Panc1 (cell line): ENCODE results near the gene CBX4. TPM values are rescaled to one million over a fixed set of nuclear protein-coding genes. Genes with fewer than 3 reads are reported as not detected.
A peak's percentile ranks its signal among the peaks of the same experiment; 100 is the strongest.

Experiments
- ATAC-seq: fragments of 200-7000 bp; cut with Tn5 transposase; 2 replicates; pipeline ENCODE4 v1.9.1; 2020; ENCODE audit warnings: mild to moderate bottlenecking, moderate library complexity
- BruUV-seq: library from RNA; stranded (reverse); fragments of 400-500 nt; replicated peaks from 2 replicates; lab custom pipeline; 2021; lab: Mats Ljungman, UMichigan
- CTCF ChIA-PET: fragments of 300-600 bp; sonication (Branson Sonifier 250); formaldehyde crosslinking; loops from one replicate; lab custom pipeline; 2022; ENCODE audit warnings: antibody characterized with exemption; lab: Charles Lee
- POLR2A ChIA-PET: fragments of 300-600 bp; sonication (Branson Sonifier 250); formaldehyde crosslinking; loops from one replicate; lab custom pipeline; 2022; ENCODE audit warnings: antibody characterized with exemption; lab: Charles Lee
- DNase-seq: peaks from one replicate; pipeline ENCODE4 v3.0.0-alpha.2; 2010; ENCODE audit warnings: low read depth, low spot score
- H3K27ac ChIP-seq: 2 replicates; pipeline ENCODE4 v1.5.1; 2011; ENCODE audit warnings: mild to moderate bottlenecking, low read length, inconsistent platforms
- H3K27me3 ChIP-seq: fragments of 200-500 bp; sonication (Bioruptor generic); 2 replicates; pipeline ENCODE4 v1.6.0; 2014; ENCODE audit warnings: low read length, inconsistent platforms; ENCODE audit not compliant: control insufficient read depth, insufficient read depth
- H3K36me3 ChIP-seq: fragments of 200-500 bp; sonication (Bioruptor generic); 2 replicates; pipeline ENCODE4 v1.5.1; 2014; ENCODE audit warnings: inconsistent platforms, mild to moderate bottlenecking, low read length, moderate library complexity; ENCODE audit not compliant: control insufficient read depth, insufficient read depth
- H3K4me1 ChIP-seq: 2 replicates; pipeline ENCODE4 v1.5.1; 2011; ENCODE audit warnings: inconsistent platforms, mild to moderate bottlenecking, low read length, moderate library complexity; ENCODE audit not compliant: control insufficient read depth, insufficient read depth
- H3K4me3 ChIP-seq, 2 experiments: 2 replicates each; pipeline ENCODE4 v1.5.1; 2011 to 2012; ENCODE audit warnings: low read depth in 2 of 2, low read length in 2 of 2, mild to moderate bottlenecking in 2 of 2, inconsistent platforms in 1 of 2, moderate library complexity in 1 of 2
- H3K9me3 ChIP-seq: fragments of 200-500 bp; sonication (Bioruptor generic); 2 replicates; pipeline ENCODE4 v1.5.1; 2014; ENCODE audit warnings: low read depth, mild to moderate bottlenecking, inconsistent platforms, low read length, moderate library complexity; ENCODE audit not compliant: control insufficient read depth, insufficient read depth
- POLR2AphosphoS5 ChIP-seq: IDR thresholded peaks from 2 replicates; pipeline ENCODE4 v1.6.1; 2012; ENCODE audit warnings: mild to moderate bottlenecking, low read depth, low read length, moderate library complexity
- SIN3A ChIP-seq: IDR thresholded peaks from 2 replicates; pipeline ENCODE4 v1.6.1; 2012; ENCODE audit warnings: low read depth, mild to moderate bottlenecking, low read length, moderate library complexity, borderline replicate concordance; ENCODE audit not compliant: insufficient read depth
- TCF7L2 ChIP-seq: IDR thresholded peaks from 2 replicates; pipeline ENCODE4 v1.6.1; 2011; ENCODE audit warnings: mild to moderate bottlenecking, low read depth, low read length, inconsistent platforms
- in situ Hi-C: cut with HindIII; loops from 2 replicates; pipeline ENCODE4 v1.10.0; 2016; ENCODE audit warnings: low sequenced_read_pairs, low pct_unique_long_range_greater_than_20kb
- intact Hi-C: fragments of 100-400 bp; cut with micrococcal nuclease; formaldehyde crosslinking; loops from one replicate; pipeline ENCODE4 v1.10.0; 2022; ENCODE audit not compliant: unreplicated experiment
- total RNA-seq: library from RNA; stranded (reverse); gene quantifications from one replicate; pipeline ENCODE4 v1.2.1, GENCODE V29; 2021; ENCODE audit not compliant: unreplicated experiment
- TF ChIP-seq, protein P1 (sequence below): fragments of 450-650 bp; IDR thresholded peaks from 2 replicates; pipeline ENCODE4 v1.5.1; 2017; ENCODE audit warnings: mild to moderate bottlenecking
- TF ChIP-seq, protein P2 (sequence below), 2 experiments: IDR thresholded peaks; 2 replicates each; pipeline ENCODE4 v1.6.1; 2011 to 2012; ENCODE audit warnings: low read depth in 2 of 2, control low read depth in 1 of 2, low read length in 1 of 2, mild to moderate bottlenecking in 1 of 2, moderate library complexity in 1 of 2; ENCODE audit not compliant: insufficient read depth in 1 of 2

The CBX4 gene
- total RNA-seq, 1 experiment from 2014 or later: 48.6 TPM

DNA sequence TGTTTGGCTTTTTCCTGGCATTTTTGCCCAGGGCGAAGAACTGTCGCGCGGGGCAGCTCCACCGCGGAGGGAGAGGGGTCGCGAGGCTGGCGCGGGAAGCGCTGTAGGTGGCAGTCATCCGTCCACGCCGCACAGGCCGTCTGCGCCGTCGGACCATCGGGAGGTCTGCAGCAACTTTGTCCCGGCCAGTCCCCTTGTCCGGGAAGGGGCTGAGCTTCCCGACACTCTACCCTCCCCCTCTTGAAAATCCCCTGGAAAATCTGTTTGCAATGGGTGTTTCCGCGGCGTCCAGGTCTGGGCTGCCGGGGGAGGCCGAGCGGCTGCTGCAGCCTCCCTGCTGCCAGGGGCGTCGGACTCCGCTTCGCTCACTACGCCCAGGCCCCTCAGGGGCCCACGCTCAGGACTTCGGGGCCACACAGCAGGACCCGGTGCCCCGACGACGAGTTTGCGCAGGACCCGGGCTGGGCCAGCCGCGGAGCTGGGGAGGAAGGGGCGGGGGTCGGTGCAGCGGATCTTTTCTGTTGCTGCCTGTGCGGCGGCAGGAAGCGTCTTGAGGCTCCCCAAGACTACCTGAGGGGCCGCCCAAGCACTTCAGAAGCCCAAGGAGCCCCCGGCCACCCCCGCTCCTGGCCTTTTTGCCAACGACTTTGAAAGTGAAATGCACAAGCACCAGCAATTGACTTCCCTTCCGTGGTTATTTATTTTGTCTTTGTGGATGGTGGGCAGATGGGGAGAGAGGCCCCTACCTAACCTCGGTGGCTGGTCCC lies 2.3 kb upstream of the CBX4 start:
- TF ChIP-seq TCF7L2 (no peak), SIN3A (no peak), POLR2AphosphoS5 (peak; percentile 38; the same call in 1 of the 2 replicates)
- TF ChIP-seq, protein P1, sequence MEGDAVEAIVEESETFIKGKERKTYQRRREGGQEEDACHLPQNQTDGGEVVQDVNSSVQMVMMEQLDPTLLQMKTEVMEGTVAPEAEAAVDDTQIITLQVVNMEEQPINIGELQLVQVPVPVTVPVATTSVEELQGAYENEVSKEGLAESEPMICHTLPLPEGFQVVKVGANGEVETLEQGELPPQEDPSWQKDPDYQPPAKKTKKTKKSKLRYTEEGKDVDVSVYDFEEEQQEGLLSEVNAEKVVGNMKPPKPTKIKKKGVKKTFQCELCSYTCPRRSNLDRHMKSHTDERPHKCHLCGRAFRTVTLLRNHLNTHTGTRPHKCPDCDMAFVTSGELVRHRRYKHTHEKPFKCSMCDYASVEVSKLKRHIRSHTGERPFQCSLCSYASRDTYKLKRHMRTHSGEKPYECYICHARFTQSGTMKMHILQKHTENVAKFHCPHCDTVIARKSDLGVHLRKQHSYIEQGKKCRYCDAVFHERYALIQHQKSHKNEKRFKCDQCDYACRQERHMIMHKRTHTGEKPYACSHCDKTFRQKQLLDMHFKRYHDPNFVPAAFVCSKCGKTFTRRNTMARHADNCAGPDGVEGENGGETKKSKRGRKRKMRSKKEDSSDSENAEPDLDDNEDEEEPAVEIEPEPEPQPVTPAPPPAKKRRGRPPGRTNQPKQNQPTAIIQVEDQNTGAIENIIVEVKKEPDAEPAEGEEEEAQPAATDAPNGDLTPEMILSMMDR: no peak
- TF ChIP-seq, protein P2, sequence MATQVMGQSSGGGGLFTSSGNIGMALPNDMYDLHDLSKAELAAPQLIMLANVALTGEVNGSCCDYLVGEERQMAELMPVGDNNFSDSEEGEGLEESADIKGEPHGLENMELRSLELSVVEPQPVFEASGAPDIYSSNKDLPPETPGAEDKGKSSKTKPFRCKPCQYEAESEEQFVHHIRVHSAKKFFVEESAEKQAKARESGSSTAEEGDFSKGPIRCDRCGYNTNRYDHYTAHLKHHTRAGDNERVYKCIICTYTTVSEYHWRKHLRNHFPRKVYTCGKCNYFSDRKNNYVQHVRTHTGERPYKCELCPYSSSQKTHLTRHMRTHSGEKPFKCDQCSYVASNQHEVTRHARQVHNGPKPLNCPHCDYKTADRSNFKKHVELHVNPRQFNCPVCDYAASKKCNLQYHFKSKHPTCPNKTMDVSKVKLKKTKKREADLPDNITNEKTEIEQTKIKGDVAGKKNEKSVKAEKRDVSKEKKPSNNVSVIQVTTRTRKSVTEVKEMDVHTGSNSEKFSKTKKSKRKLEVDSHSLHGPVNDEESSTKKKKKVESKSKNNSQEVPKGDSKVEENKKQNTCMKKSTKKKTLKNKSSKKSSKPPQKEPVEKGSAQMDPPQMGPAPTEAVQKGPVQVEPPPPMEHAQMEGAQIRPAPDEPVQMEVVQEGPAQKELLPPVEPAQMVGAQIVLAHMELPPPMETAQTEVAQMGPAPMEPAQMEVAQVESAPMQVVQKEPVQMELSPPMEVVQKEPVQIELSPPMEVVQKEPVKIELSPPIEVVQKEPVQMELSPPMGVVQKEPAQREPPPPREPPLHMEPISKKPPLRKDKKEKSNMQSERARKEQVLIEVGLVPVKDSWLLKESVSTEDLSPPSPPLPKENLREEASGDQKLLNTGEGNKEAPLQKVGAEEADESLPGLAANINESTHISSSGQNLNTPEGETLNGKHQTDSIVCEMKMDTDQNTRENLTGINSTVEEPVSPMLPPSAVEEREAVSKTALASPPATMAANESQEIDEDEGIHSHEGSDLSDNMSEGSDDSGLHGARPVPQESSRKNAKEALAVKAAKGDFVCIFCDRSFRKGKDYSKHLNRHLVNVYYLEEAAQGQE (IDR thresholded peaks at IDR 0.05; ENCODE audit: insufficient read depth in 1 of 2, low read depth in 2 of 2, low read length in 1 of 2): no peak
- ATAC-seq: no peak

DNA sequence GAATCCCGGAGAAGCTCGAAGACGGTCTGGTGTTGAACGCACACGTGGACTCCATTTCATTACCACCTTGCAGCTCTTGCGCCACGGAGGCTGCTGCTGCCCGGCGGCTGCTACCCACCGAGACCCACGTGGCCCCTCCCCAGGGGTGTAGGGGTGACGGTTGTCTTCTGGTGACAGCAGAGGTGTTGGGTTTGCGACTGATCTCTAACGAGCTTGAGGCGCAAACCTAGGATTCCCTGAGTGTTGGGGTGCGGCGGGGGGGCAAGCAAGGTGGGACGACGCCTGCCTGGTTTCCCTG lies 1.7 kb upstream of the CBX4 start:
- ChIA-PET POLR2A (interaction anchor here (0.6 kb wide), 1 partner anchor 1487 kb away, joined by 6 read pairs; no protein-coding TSS in a partner anchor), CTCF (interaction anchor here (0.6 to 1.9 kb wide), 2 partner anchors 23 to 152 kb away, joined by 4 read pairs; no protein-coding TSS in a partner anchor)
- Histone ChIP-seq H3K27me3 (no peaks in the 10 kb centered on the region), H3K36me3 (peaks cover 7% of the 10 kb centered on the region; the same call in 1 of the 2 replicates), H3K4me3 (peak overlapping the region; percentile 17 to 23), H3K9me3 (no peaks in the 10 kb centered on the region), H3K4me1 (peaks cover 40% of the 10 kb centered on the region), H3K27ac (peak overlapping the region; percentile 59; the same call in 1 of the 2 replicates)
- TF ChIP-seq SIN3A (no peak), TCF7L2 (no peak), POLR2AphosphoS5 (no peak)
- TF ChIP-seq, protein P2 (IDR thresholded peaks at IDR 0.05; ENCODE audit: insufficient read depth in 1 of 2, low read depth in 2 of 2, low read length in 1 of 2): no peak
- TF ChIP-seq, protein P1: no peak
- in situ Hi-C loops (no loop called here), intact Hi-C loops (loop anchor here (10.0 kb wide), 1 partner anchor 74 kb away; no protein-coding TSS in a partner anchor)
- ATAC-seq (no peak), DNase-seq (no peak)
- no TSS peak for BruUV-seq

More for the DNA sequence above, 2.3 kb upstream of the CBX4 start:
- no peak for DNase-seq
- H3K27ac ChIP-seq: peak overlapping the region; percentile 59
- peaks cover 7% of the 10 kb centered on the region; the same call in 1 of the 2 replicates for H3K36me3 ChIP-seq
- peaks cover 34% of the 10 kb centered on the region for H3K4me1 ChIP-seq
- H3K9me3 ChIP-seq: no peaks in the 10 kb centered on the region
- ChIA-PET POLR2A (interaction anchor here (0.6 to 1.0 kb wide), 2 partner anchors 147 to 1488 kb away, joined by 3 to 6 read pairs; no protein-coding TSS in a partner anchor), CTCF (interaction anchor here (0.5 to 1.9 kb wide), 3 partner anchors 8 to 41 kb away, joined by 3 to 4 read pairs (median 3); no protein-coding TSS in a partner anchor)
- in situ Hi-C loops (no loop called here), intact Hi-C loops (loop anchor here (10.0 kb wide), 1 partner anchor 73 kb away; no protein-coding TSS in a partner anchor)
- H3K4me3 ChIP-seq: peak overlapping the region; percentile 17 to 23
- H3K27me3 ChIP-seq: no peaks in the 10 kb centered on the region
- no TSS peak for BruUV-seq
